HepG2 (cell line): ENCODE results near the gene CMPK1. TPM values are rescaled to one million over a fixed set of nuclear protein-coding genes. Genes with fewer than 3 reads are reported as not detected.
A peak's percentile ranks its signal among the peaks of the same experiment; 100 is the strongest.

Source experiments
- CBFB ChIP-seq: sonication (generic); formaldehyde crosslinking; IDR thresholded peaks from 2 replicates; pipeline ENCODE4 v1.4.0; 2020; ENCODE audit warnings: missing genetic modification reagents
- HOMEZ ChIP-seq: IDR thresholded peaks from 2 replicates; pipeline ENCODE4 v1.6.1; 2016; ENCODE audit warnings: low read depth
- SOX13 ChIP-seq, 3 experiments: fragments of 450-650 bp in 1 of 3; sonication (generic) in 1 of 3; formaldehyde crosslinking in 1 of 3; IDR thresholded peaks in 2 of 3; conservative IDR thresholded peaks in 1 of 3; 2 replicates each; pipeline versions ENCODE4 v1.5.0 to v1.6.1; 2016 to 2020; ENCODE audit warnings: antibody characterized with exemption in 1 of 3, mild to moderate bottlenecking in 1 of 3, missing compliant biosample characterization in 1 of 3, missing genetic modification reagents in 1 of 3, moderate library complexity in 1 of 3
- TOE1 ChIP-seq: sonication (generic); formaldehyde crosslinking; IDR thresholded peaks from 2 replicates; pipeline ENCODE4 v1.4.0; 2020; ENCODE audit warnings: mild to moderate bottlenecking, missing genetic modification reagents
- TRIM22 ChIP-seq: fragments of 450-650 bp; IDR thresholded peaks from 2 replicates; pipeline ENCODE4 v1.6.1; 2017
- U2AF1 ChIP-seq: fragments of 200-400 bp; formaldehyde crosslinking; optimal IDR thresholded peaks from 2 replicates; pipeline ENCODE3; 2017; ENCODE audit warnings: mild to moderate bottlenecking, low read depth, low read length
- YY1 ChIP-seq: IDR thresholded peaks from 2 replicates; pipeline ENCODE4 v1.6.1; 2011; ENCODE audit warnings: low read length, low read depth, moderate library complexity, mild to moderate bottlenecking; ENCODE audit not compliant: insufficient read depth, insufficient replicate concordance
- ZC3H4 ChIP-seq: sonication (generic); formaldehyde crosslinking; IDR thresholded peaks from 2 replicates; pipeline ENCODE4 v1.4.0; 2020; ENCODE audit warnings: missing genetic modification reagents, borderline replicate concordance
- ZFP36 ChIP-seq: fragments of 150-350 bp; IDR thresholded peaks from 2 replicates; pipeline ENCODE4 v1.6.1; 2018; ENCODE audit warnings: borderline replicate concordance, low read length, low read depth; ENCODE audit not compliant: partially characterized antibody
- ZMAT5 ChIP-seq: sonication (generic); formaldehyde crosslinking; IDR thresholded peaks from 2 replicates; pipeline ENCODE4 v1.5.0; 2020; ENCODE audit warnings: mild to moderate bottlenecking, low read depth, missing genetic modification reagents, borderline replicate concordance
- ZNF251 ChIP-seq: sonication (generic); formaldehyde crosslinking; IDR thresholded peaks from 2 replicates; pipeline ENCODE4 v1.9.0; 2021; ENCODE audit warnings: mild to moderate bottlenecking, missing genetic modification reagents
- ZNF549 ChIP-seq: sonication (generic); formaldehyde crosslinking; IDR thresholded peaks from 2 replicates; pipeline ENCODE4 v1.5.0; 2020; ENCODE audit warnings: missing genetic modification reagents
- ZNF569 ChIP-seq: sonication (generic); formaldehyde crosslinking; IDR thresholded peaks from 2 replicates; pipeline ENCODE4 v1.5.0; 2020; ENCODE audit warnings: mild to moderate bottlenecking, missing genetic modification reagents, moderate library complexity, borderline replicate concordance
- ZNF687 ChIP-seq: sonication (generic); formaldehyde crosslinking; IDR thresholded peaks from 2 replicates; pipeline ENCODE4 v1.5.1; 2020; ENCODE audit warnings: mild to moderate bottlenecking, missing genetic modification reagents, moderate library complexity
- polyA plus RNA-seq, 8 experiments: library from polyadenylated mRNA; depleted of rRNA in 3 of 8; stranded (reverse) in 7 of 8; unstranded in 1 of 8; fragments of >200 nt; fragmentation: Illumina TruSeq in 4 of 8; extraction: Trizol in 4 of 8; gene quantifications; 2 replicates each; pipeline versions ENCODE4 v1.2.1 to v1.2.3, GENCODE V29; 2011 to 2016; ENCODE audit warnings: low read depth in 4 of 8, missing spikeins in 1 of 8, mixed read lengths in 1 of 8; ENCODE audit not compliant: insufficient read depth in 1 of 8
- total RNA-seq, 5 experiments: library from RNA; depleted of rRNA; stranded (reverse); fragments of >200 nt; fragmentation: Illumina TruSeq; extraction: Trizol; gene quantifications; 2 replicates each; pipeline ENCODE4 v1.2.3, GENCODE V29; 2016; ENCODE audit warnings: low read depth in 1 of 5
- TF ChIP-seq, protein P1 (sequence below): sonication (generic); formaldehyde crosslinking; IDR thresholded peaks from 2 replicates; pipeline ENCODE4 v1.4.0; 2020; ENCODE audit warnings: mild to moderate bottlenecking, missing genetic modification reagents, borderline replicate concordance

The CMPK1 gene
- total and polyA plus RNA-seq, 2 of the 13 experiments (the other 11 are each of a cell fraction or from before 2014, with no cell fraction given) = 38.3 to 92.0 TPM

DNA sequence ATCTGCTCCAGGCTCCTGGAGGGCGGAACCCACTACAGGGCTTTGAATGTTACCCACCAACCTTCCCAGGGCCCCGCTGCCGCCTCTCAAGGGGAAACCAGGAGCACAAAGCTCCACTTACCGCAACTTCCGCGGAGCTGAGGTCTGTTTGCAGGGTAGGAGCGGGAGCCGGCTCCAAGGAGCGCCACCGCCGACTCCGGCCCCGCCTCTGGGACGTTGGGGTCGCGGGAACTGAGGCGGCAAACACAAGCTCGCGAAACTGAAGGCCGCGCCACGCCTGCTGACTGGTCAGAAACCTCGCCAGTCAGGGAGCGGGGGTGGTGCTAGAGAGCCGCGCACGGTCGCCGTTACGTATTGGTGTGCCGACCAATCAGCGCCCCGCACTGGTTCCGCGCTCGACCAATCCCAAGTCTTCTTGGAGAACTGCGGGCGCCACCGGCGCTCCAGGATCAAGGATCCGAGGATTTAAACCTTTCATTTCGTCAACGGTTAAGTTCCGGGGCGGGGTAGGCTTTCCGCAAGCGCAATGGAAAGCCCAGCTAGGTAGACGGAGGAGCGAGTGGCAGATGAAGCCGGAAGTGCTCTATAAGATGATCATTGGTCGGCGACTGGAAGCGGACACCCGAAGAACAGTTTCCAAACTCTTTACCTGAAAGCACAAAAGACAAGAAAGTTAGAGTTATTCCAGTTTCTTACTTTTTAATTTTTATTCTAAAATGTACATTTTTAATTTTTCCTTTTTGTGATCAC lies 19.5 kb upstream of the CMPK1 start, which contains the start of gene STIL (continued):
- TF ChIP-seq SOX13 (IDR thresholded peaks at IDR 0.05) = no peak
- TF ChIP-seq SOX13 (CRISPR knock-in tag; conservative IDR thresholded peaks at IDR 0.05 in 1 of 2, IDR thresholded peaks at IDR 0.05 in 1 of 2) = no peak
- no peak for TF ChIP-seq ZC3H4
- no peak for TF ChIP-seq CBFB
- TF ChIP-seq TRIM22 = no peak
- TF ChIP-seq HOMEZ (CRISPR knock-in tag) = peak; percentile 78; the same call in 1 of the 2 replicates
- no peak for TF ChIP-seq ZNF569 (CRISPR knock-in tag)
- TF ChIP-seq ZFP36 = no peak
- TF ChIP-seq ZMAT5 = no peak
- no peak for TF ChIP-seq TOE1 (CRISPR knock-in tag)
- TF ChIP-seq ZNF549 (CRISPR knock-in tag) = no peak
- no peak for TF ChIP-seq ZNF251 (CRISPR knock-in tag)
- TF ChIP-seq U2AF1 = peak; percentile 70
- TF ChIP-seq, protein P1, sequence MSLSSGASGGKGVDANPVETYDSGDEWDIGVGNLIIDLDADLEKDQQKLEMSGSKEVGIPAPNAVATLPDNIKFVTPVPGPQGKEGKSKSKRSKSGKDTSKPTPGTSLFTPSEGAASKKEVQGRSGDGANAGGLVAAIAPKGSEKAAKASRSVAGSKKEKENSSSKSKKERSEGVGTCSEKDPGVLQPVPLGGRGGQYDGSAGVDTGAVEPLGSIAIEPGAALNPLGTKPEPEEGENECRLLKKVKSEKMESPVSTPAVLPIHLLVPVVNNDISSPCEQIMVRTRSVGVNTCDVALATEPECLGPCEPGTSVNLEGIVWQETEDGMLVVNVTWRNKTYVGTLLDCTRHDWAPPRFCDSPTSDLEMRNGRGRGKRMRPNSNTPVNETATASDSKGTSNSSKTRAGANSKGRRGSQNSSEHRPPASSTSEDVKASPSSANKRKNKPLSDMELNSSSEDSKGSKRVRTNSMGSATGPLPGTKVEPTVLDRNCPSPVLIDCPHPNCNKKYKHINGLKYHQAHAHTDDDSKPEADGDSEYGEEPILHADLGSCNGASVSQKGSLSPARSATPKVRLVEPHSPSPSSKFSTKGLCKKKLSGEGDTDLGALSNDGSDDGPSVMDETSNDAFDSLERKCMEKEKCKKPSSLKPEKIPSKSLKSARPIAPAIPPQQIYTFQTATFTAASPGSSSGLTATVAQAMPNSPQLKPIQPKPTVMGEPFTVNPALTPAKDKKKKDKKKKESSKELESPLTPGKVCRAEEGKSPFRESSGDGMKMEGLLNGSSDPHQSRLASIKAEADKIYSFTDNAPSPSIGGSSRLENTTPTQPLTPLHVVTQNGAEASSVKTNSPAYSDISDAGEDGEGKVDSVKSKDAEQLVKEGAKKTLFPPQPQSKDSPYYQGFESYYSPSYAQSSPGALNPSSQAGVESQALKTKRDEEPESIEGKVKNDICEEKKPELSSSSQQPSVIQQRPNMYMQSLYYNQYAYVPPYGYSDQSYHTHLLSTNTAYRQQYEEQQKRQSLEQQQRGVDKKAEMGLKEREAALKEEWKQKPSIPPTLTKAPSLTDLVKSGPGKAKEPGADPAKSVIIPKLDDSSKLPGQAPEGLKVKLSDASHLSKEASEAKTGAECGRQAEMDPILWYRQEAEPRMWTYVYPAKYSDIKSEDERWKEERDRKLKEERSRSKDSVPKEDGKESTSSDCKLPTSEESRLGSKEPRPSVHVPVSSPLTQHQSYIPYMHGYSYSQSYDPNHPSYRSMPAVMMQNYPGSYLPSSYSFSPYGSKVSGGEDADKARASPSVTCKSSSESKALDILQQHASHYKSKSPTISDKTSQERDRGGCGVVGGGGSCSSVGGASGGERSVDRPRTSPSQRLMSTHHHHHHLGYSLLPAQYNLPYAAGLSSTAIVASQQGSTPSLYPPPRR (CRISPR knock-in tag) = no peak
- peak; percentile 19 for TF ChIP-seq YY1
- TF ChIP-seq ZNF687 = peak; percentile 78
